ENCODE results near the gene PHLPP1. TPM values are rescaled to one million over a fixed set of nuclear protein-coding genes. Genes with fewer than 3 reads are reported as not detected.
A peak's percentile ranks its signal among the peaks of the same experiment; 100 is the strongest.

PHLPP1 gene
- 10 to 100 TPM in 1 of 2 donors, 1 to 10 TPM in 1; 8.1 to 11.6 TPM for total RNA-seq

DNA sequence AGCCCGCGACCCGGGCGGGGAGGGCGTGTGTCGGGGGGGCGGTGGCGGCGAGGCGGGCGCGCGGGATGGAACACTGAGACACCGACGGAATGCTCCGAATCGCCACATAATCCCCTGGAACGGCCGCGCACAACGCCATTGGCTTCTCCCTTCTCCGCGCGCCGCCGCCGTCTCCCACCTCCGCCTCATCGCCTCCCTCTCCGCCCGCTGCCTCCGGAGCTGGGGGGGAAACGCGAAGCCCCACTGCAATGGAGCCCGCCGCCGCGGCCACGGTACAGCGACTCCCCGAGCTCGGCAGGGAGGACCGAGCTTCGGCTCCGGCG lies at the start of gene PHLPP1:
Gene PHLPP1 (plus strand): TSS at position 106 of the 323 bp plus-strand sequence. CDS start 143 bp downstream, at position 249.
- TF ChIP-seq CTCF (IDR thresholded peaks at IDR 0.05): no peak
- H3K27me3 ChIP-seq (replicated peaks; ENCODE audit: insufficient read depth): no peaks in the 10 kb centered on the region

GRCh38 chr18:62669225-62669624 lies 46.1 kb upstream of the PHLPP1 start:
- no peak overlapping the region for H3K4me3 ChIP-seq
- ATAC-seq (ENCODE audit: insufficient number of reproducible peaks, low FRiP score, low read depth): no peak
- no peaks in the 10 kb centered on the region for H3K9me3 ChIP-seq

More for the DNA sequence above, at the start of gene PHLPP1:
- peak within 1 kb of the TSS; percentile 85 for H3K4me3 ChIP-seq
- H3K4me1 ChIP-seq (ENCODE audit: control insufficient read depth in 1 of 2, low read depth in 2 of 2): peaks cover 7 to 29% of the 10 kb centered on the region in 2 donors
- H3K36me3 ChIP-seq: no peaks in the 10 kb centered on the region
- DNase-seq (ENCODE audit: low spot score) (no peak), ATAC-seq (ENCODE audit: insufficient number of reproducible peaks, low FRiP score, low read depth) (no peak)
- peak within 1 kb of the TSS; percentile 82 to 89 for H3K27ac ChIP-seq
- H3K9me3 ChIP-seq: no peaks in the 10 kb centered on the region

DNA sequence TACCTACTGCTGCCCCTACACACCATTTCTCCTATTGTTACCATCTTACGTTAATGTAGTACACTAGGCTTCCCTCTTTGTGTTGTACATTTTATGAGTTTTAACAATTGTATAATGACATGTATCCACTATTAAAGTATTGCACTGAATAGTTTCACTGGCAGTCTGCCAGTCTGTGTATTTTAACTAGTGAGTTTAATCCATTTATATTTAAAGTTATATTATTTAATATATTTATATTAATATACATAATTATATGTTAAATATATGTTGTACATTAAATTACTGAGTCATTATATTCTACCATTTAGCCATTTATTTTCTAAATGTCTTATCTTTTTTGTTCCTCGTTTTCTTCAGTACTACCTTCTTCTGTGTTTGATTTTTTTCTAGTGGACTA lies 44.8 kb upstream of the PHLPP1 start:
- DNase-seq (ENCODE audit: low spot score) (no peak), ATAC-seq (ENCODE audit: insufficient number of reproducible peaks, low FRiP score, low read depth) (no peak)
- H3K9me3 ChIP-seq: no peaks in the 10 kb centered on the region
- TF ChIP-seq CTCF (IDR thresholded peaks at IDR 0.05): no peak
- H3K27ac ChIP-seq: no peak overlapping the region
- no peaks in the 10 kb centered on the region for H3K36me3 ChIP-seq
- peaks cover 0 to 13% of the 10 kb centered on the region in 2 donors for H3K4me1 ChIP-seq (ENCODE audit: control insufficient read depth in 1 of 2, low read depth in 2 of 2)
- no peaks in the 10 kb centered on the region for H3K27me3 ChIP-seq (replicated peaks; ENCODE audit: insufficient read depth)
- H3K4me3 ChIP-seq: no peak overlapping the region

More at GRCh38 chr18:62669225-62669624, 46.1 kb upstream of the PHLPP1 start:
- no peak for TF ChIP-seq CTCF (IDR thresholded peaks at IDR 0.05)
- Histone ChIP-seq H3K36me3 (no peaks in the 10 kb centered on the region), H3K27me3 (replicated peaks; ENCODE audit: insufficient read depth) (no peaks in the 10 kb centered on the region), H3K27ac (no peak overlapping the region), H3K4me1 (ENCODE audit: control insufficient read depth in 1 of 2, low read depth in 2 of 2) (peaks cover 0 to 13% of the 10 kb centered on the region in 2 donors)
- no peak for DNase-seq (ENCODE audit: low spot score)

GRCh38 chr18:62672600-62672999 lies 42.7 kb upstream of the PHLPP1 start:
- no peak for ATAC-seq (ENCODE audit: insufficient number of reproducible peaks, low FRiP score, low read depth)

GRCh38 chr18:62678847-62679485 lies 36.4 kb upstream of the PHLPP1 start:
- H3K36me3 ChIP-seq: no peaks in the 10 kb centered on the region
- no peak for ATAC-seq (ENCODE audit: insufficient number of reproducible peaks, low FRiP score, low read depth)
- no peak overlapping the region for H3K27ac ChIP-seq

More at GRCh38 chr18:62672600-62672999, 42.7 kb upstream of the PHLPP1 start:
- TF ChIP-seq CTCF (IDR thresholded peaks at IDR 0.05): no peak
- H3K9me3 ChIP-seq: no peaks in the 10 kb centered on the region
- no peak overlapping the region for H3K4me3 ChIP-seq
- no peaks in the 10 kb centered on the region for H3K36me3 ChIP-seq
- peak overlapping the region; percentile 6 to 42 for H3K27ac ChIP-seq
- DNase-seq (ENCODE audit: low spot score): no peak
- H3K27me3 ChIP-seq (replicated peaks; ENCODE audit: insufficient read depth): no peaks in the 10 kb centered on the region
- peaks cover 0 to 13% of the 10 kb centered on the region in 2 donors for H3K4me1 ChIP-seq (ENCODE audit: control insufficient read depth in 1 of 2, low read depth in 2 of 2)

More at GRCh38 chr18:62678847-62679485, 36.4 kb upstream of the PHLPP1 start:
- Histone ChIP-seq H3K4me1 (ENCODE audit: control insufficient read depth in 1 of 2, low read depth in 2 of 2) (no peaks in the 10 kb centered on the region), H3K27me3 (replicated peaks; ENCODE audit: insufficient read depth) (no peaks in the 10 kb centered on the region), H3K4me3 (no peak overlapping the region), H3K9me3 (no peaks in the 10 kb centered on the region)
- DNase-seq (ENCODE audit: low spot score): no peak
- TF ChIP-seq CTCF (IDR thresholded peaks at IDR 0.05): no peak

Measured in thoracic aorta (tissue), 2 donors.